Upper lobe of right lung (tissue), 1 donor: ENCODE data around the gene HOXB6. TPM values are rescaled to one million over a fixed set of nuclear protein-coding genes. Genes with fewer than 3 reads are reported as not detected.
A peak's percentile ranks its signal among the peaks of the same experiment; 100 is the strongest.

Experiments used
- ATAC-seq: fragments of 200-7000 bp; cut with Tn5 transposase; one replicate; pipeline ENCODE4 v1.9.1; 2020; ENCODE audit warnings: mild to moderate bottlenecking, moderate library complexity
- DNase-seq: peaks from one replicate; pipeline ENCODE4 v3.0.0-alpha.2; 2020
- H3K27ac ChIP-seq: fragments of 200-600 bp; one replicate; pipeline ENCODE4 v1.8.0; 2022
- H3K27me3 ChIP-seq: fragments of 200-600 bp; one replicate; pipeline ENCODE4 v1.8.0; 2022; ENCODE audit warnings: mild to moderate bottlenecking
- H3K36me3 ChIP-seq: fragments of 200-600 bp; one replicate; pipeline ENCODE4 v1.8.0; 2022
- H3K4me1 ChIP-seq: fragments of 200-600 bp; one replicate; pipeline ENCODE4 v1.8.0; 2022
- H3K4me3 ChIP-seq: fragments of 200-600 bp; one replicate; pipeline ENCODE4 v1.8.0; 2022; ENCODE audit warnings: mild to moderate bottlenecking
- H3K9me3 ChIP-seq: fragments of 200-600 bp; one replicate; pipeline ENCODE4 v1.8.0; 2022
- CTCF ChIP-seq: fragments of 200-600 bp; IDR thresholded peaks from one replicate; pipeline ENCODE4 v1.8.0; 2022; ENCODE audit warnings: antibody characterized with exemption
- intact Hi-C: fragments of 100-400 bp; cut with DNase I; formaldehyde crosslinking; loops from one replicate; pipeline ENCODE4 v1.11.0; 2022
- total RNA-seq: library from RNA; stranded (reverse); fragmentation: NEBNext Ultra II Directional; extraction: Animal tissue kit (Norgen Biotek cat#: 25700); gene quantifications from one replicate; pipeline ENCODE4 v1.2.1, GENCODE V29; 2021
- donor health status: DM: no; HTN: yes; CAD: no; lungs with severe emphysema.

HOXB6 gene
- total RNA-seq, 1 donor from 2014 or later, result 4.9 TPM

DNA sequence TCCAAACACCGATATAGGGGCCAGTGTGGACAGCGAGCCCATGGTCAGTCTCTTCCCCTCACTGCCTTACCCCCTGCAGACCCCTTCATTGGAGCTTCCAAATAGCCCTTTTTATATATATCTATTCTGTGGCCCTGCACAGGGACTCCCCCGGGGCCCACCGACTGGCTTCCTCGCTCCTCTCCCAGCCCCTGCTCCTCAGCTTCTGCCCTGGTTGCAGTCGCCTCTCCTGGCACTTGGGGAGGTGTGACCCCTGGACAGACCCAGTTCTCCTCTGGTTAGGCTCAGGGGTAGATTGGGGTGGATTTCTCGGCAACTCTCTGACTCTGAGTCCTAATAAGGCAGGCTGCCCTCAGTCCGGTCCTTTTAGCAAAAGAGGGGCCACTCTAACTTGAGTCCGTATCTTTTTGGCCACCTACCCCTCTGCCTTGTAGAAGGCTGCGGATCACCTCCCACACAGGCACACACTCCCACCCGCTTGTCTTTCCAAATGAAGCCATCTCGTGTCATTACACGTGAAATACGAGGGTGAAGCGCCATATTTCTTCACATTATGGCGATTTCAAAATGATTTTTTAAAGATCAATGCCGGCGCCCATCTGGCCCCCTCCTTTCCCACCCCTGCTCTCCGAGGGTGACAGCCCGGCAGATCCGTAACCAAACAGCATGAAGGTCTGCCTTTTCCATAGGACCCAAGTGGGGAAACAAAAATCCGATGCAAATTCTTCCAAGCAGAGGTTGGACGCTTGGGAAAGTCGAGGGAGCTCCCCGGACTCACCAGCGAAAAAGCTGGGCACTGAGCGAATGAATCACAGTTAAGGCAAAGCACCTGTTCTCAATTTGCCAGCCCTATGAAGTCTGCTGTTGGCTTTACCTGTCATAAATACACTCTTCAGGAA, 23.1 kb upstream of the HOXB6 start:
- H3K27ac ChIP-seq, result no peak overlapping the region
- H3K27me3 ChIP-seq, result peaks cover 100% of the 10 kb centered on the region
- intact Hi-C loops, result loop anchor here (10.0 kb wide), 1 partner anchor 313 kb away; no protein-coding TSS in a partner anchor
- TF ChIP-seq CTCF, result no peak
- H3K36me3 ChIP-seq, result no peaks in the 10 kb centered on the region
- peaks cover 22% of the 10 kb centered on the region for H3K4me1 ChIP-seq
- ATAC-seq (no peak), DNase-seq (no peak)
- H3K4me3 ChIP-seq, result no peak overlapping the region
- no peaks in the 10 kb centered on the region for H3K9me3 ChIP-seq

GRCh38 chr17:48627118-48627597, 22.4 kb upstream of the HOXB6 start:
- peaks cover 22% of the 10 kb centered on the region for H3K4me1 ChIP-seq
- no peak overlapping the region for H3K4me3 ChIP-seq
- H3K27me3 ChIP-seq, result peaks cover 100% of the 10 kb centered on the region
- intact Hi-C loops, result loop anchor here (10.0 kb wide), 1 partner anchor 312 kb away; no protein-coding TSS in a partner anchor
- no peaks in the 10 kb centered on the region for H3K36me3 ChIP-seq
- ATAC-seq (no peak), DNase-seq (no peak)
- no peaks in the 10 kb centered on the region for H3K9me3 ChIP-seq
- no peak overlapping the region for H3K27ac ChIP-seq
- TF ChIP-seq CTCF, result no peak

DNA sequence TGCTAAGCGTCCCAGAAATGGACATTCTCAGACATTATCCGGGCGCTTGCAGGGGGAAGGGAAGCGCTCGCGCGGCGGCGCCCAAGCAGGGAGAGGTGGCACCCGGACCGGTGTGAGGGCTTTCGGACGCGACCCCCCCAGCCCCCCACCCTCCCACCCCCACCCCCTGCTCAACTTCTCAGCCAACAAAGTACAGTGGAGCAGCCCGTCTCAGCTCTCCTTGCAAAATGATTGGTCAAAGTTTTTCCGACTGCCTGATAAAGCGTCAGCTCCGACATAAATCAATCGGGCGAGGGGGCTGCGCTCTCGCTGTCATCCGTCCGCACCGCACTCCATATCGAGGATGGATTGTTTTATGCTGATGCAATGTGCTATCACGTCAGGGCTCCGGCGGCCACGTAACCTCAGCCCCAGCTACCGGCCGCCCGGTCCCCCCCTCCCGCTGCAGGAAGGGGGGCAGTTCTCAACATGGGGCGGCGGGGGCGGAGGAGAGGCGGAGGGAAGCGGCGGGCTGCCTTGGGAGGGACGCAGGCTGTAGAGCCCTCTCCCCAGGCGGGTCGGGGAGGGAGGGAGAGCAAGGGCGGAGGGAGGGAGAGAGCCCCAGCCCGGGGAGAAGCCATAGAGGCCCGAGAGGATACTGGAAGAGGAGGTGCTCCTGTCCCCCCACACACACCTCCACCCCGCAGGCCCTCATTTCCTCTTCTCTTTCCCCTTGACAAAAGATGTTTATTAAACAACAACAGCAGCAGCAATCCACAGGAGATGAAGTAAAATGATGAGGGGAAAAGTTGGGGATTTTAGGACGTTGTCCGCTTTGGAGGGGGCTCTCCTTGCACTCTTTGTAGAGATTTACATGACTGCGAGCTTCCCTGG, 21.7 kb upstream of the HOXB6 start, which contains the start of gene HOXB9:
HOXB9 (minus strand) TSS at position 114 of the 873 bp plus-strand sequence; CDS start at position 25, 89 bp downstream.
- no peak for TF ChIP-seq CTCF
- DNase-seq, result no peak
- intact Hi-C loops, result loop anchor here (10.0 kb wide), 1 partner anchor 312 kb away; no protein-coding TSS in a partner anchor
- H3K27me3 ChIP-seq, result peaks cover 100% of the 10 kb centered on the region
- H3K4me1 ChIP-seq, result peaks cover 22% of the 10 kb centered on the region
- H3K36me3 ChIP-seq, result no peaks in the 10 kb centered on the region
- peak; percentile 4 for ATAC-seq
- H3K4me3 ChIP-seq, result peak within 1 kb of the TSS; percentile 31
- no peak within 1 kb of the TSS for H3K27ac ChIP-seq
- no peaks in the 10 kb centered on the region for H3K9me3 ChIP-seq

DNA sequence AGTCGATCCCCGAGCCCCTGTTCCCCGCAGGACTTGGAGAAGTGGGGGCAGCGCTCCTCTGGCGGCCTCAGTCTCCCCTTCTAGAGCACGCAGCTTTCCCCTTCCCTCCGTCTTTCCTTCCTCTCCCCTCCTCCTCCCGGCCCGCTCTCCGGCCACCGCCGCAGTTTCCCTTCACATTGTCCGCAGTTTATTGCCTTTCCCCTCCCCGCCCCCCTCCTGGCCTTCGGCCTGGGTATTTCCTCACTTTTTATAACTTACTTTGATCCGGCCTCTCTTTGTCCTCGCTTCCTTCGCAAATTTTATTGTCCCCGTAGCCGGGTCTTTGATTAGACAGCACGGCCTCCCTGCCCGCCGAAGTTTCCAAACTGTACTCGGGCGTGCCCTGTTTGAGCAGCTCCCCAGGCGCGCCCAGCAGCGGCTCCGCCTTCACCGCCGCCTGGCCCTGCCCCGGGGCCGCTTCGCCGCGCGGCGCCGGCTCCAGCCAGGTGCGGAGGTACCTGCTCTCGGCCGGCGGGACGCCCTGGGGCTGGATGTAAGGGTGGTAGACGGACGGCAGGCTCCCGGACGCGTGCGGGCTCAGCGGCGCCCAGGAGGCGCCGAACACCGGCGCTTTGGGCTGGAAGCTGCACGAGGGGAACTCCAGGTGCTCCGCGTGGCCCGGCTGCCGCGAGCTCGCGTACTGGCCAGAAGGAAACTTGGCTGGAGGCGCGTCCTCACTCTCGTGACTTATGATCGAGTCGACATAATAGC, 20.9 kb upstream of the HOXB6 start:
- H3K27me3 ChIP-seq, result peaks cover 100% of the 10 kb centered on the region
- peak overlapping the region; percentile 31 for H3K4me3 ChIP-seq
- H3K9me3 ChIP-seq, result no peaks in the 10 kb centered on the region
- no peaks in the 10 kb centered on the region for H3K36me3 ChIP-seq
- peaks cover 22% of the 10 kb centered on the region for H3K4me1 ChIP-seq
- H3K27ac ChIP-seq, result no peak overlapping the region
- no peak for TF ChIP-seq CTCF
- intact Hi-C loops, result loop anchor here (10.0 kb wide), 1 partner anchor 311 kb away; no protein-coding TSS in a partner anchor
- DNase-seq (no peak), ATAC-seq (peak; percentile 70)
